A673 (cell line): ENCODE results near the gene NCCRP1.

Experiments
- EZH2 ChIP-seq: fragments of 200-600 bp; sonication (generic); IDR thresholded peaks from 2 replicates; pipeline ENCODE4 v1.6.1; 2017; ENCODE audit warnings: borderline replicate concordance, low read depth, mild to moderate bottlenecking, mixed read lengths, antibody characterized with exemption, low read length; ENCODE audit not compliant: poor library complexity, severe bottlenecking
- TF ChIP-seq, protein P1 (sequence below): fragments of 300-800, 200-600 bp; sonication (generic); conservative IDR thresholded peaks from 2 replicates; pipeline ENCODE4 v1.5.1; 2017; ENCODE audit warnings: low read depth, mild to moderate bottlenecking, antibody characterized with exemption, low read length, moderate library complexity, mixed read lengths

GRCh38 chr19:39205449-39205764, 8.6 kb downstream of the NCCRP1 start:
- TF ChIP-seq EZH2: no peak
- TF ChIP-seq, protein P1, sequence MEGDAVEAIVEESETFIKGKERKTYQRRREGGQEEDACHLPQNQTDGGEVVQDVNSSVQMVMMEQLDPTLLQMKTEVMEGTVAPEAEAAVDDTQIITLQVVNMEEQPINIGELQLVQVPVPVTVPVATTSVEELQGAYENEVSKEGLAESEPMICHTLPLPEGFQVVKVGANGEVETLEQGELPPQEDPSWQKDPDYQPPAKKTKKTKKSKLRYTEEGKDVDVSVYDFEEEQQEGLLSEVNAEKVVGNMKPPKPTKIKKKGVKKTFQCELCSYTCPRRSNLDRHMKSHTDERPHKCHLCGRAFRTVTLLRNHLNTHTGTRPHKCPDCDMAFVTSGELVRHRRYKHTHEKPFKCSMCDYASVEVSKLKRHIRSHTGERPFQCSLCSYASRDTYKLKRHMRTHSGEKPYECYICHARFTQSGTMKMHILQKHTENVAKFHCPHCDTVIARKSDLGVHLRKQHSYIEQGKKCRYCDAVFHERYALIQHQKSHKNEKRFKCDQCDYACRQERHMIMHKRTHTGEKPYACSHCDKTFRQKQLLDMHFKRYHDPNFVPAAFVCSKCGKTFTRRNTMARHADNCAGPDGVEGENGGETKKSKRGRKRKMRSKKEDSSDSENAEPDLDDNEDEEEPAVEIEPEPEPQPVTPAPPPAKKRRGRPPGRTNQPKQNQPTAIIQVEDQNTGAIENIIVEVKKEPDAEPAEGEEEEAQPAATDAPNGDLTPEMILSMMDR: no peak
